Hindlimb muscle (tissue), 1 donor: ENCODE measurements around the gene TBCC. TPM values are rescaled to one million over a fixed set of nuclear protein-coding genes. Genes with fewer than 3 reads are reported as not detected.
A peak's percentile ranks its signal among the peaks of the same experiment; 100 is the strongest.
"Not testable (repeated sequence)": the region's sequence is repeated elsewhere in the genome, so short reads cannot be mapped to it uniquely, and the experiment has no call there.

Experiments used
- DNase-seq: peaks from one replicate; pipeline ENCODE4 v3.0.0-alpha.2; 2013
- polyA plus RNA-seq: library from polyadenylated mRNA; unstranded; fragments of 120-200 nt; gene quantifications from one replicate; pipeline ENCODE4 v1.2.1, GENCODE V29; 2013; ENCODE audit not compliant: insufficient read length

TBCC gene
- polyA plus RNA-seq: 13.0 TPM

- DNase-seq: peak; percentile 97
Observed at GRCh38 chr6:42745640-42746462, at the start of gene TBCC. Gene TBCC, minus strand, starts transcription at chr6:42746103. Its CDS starts 30 bp downstream, at chr6:42746073.

- no peak for DNase-seq
Observed at GRCh38 chr6:42795651-42796050, 49.7 kb upstream of the TBCC start.

- DNase-seq: no peak
Observed at GRCh38 chr6:42791706-42792320, 45.9 kb upstream of the TBCC start.

GRCh38 chr6:42790549-42791181, 44.8 kb upstream of the TBCC start:
- DNase-seq: no peak

- no peak for DNase-seq
Observed at GRCh38 chr6:42788671-42789070, 42.8 kb upstream of the TBCC start.

GRCh38 chr6:42787063-42787472, 41.2 kb upstream of the TBCC start:
- no peak for DNase-seq

GRCh38 chr6:42786525-42786985, 40.7 kb upstream of the TBCC start:
- no peak for DNase-seq

- DNase-seq: no peak
Observed at GRCh38 chr6:42784717-42785498, 39.0 kb upstream of the TBCC start.

GRCh38 chr6:42783876-42784642, 38.2 kb upstream of the TBCC start:
- DNase-seq: no peak

GRCh38 chr6:42783177-42783875, 37.4 kb upstream of the TBCC start:
- DNase-seq: peak; percentile 93

GRCh38 chr6:42782689-42783176, 36.8 kb upstream of the TBCC start:
- DNase-seq: peak; percentile 88

- DNase-seq: peak; percentile 82
Observed at GRCh38 chr6:42781796-42782688, 36.1 kb upstream of the TBCC start, which contains the start of gene BICRAL. Gene BICRAL, plus strand, starts transcription at chr6:42782052. Its CDS starts 39,971 bp downstream, at chr6:42822023.

GRCh38 chr6:42781546-42781795, 35.6 kb upstream of the TBCC start:
- DNase-seq: no peak

- no peak for DNase-seq
Observed at GRCh38 chr6:42779521-42779920, 33.6 kb upstream of the TBCC start.

GRCh38 chr6:42778122-42778521, 32.2 kb upstream of the TBCC start:
- no peak for DNase-seq

GRCh38 chr6:42777126-42777822, 31.4 kb upstream of the TBCC start:
- no peak for DNase-seq

GRCh38 chr6:42774821-42775487, 29.1 kb upstream of the TBCC start:
- DNase-seq: not testable (repeated sequence)

- DNase-seq: no peak
Observed at GRCh38 chr6:42774201-42774600, 28.3 kb upstream of the TBCC start.

- no peak for DNase-seq
Observed at GRCh38 chr6:42771741-42772100, 25.8 kb upstream of the TBCC start.
